ENCODE measurements around the gene TASOR2. TPM values are rescaled to one million over a fixed set of nuclear protein-coding genes. Genes with fewer than 3 reads are reported as not detected.

The TASOR2 gene
- total RNA-seq, 1 experiment from 2014 or later: 67.3 TPM

GRCh38 chr10:5731559-5731958, 46.9 kb downstream of the TASOR2 start:
- Mint-ChIP-seq H3K36me3 (peaks cover 30% of the 10 kb centered on the region), H3K27ac (no peak overlapping the region), H3K4me3 (no peak overlapping the region), H3K27me3 (ENCODE audit: low read depth) (no peaks in the 10 kb centered on the region), H3K9me3 (no peaks in the 10 kb centered on the region), H3K4me1 (no peaks in the 10 kb centered on the region)
- ChIA-PET CTCF (no interaction called here), POLR2A (interaction anchor here (0.7 kb wide), 1 partner anchor 18 kb away, joined by 3 read pairs; no protein-coding TSS in a partner anchor)
- DNase-seq (ENCODE audit: low spot score) (no peak), ATAC-seq (no peak)
- TF ChIP-seq SP1 (CRISPR knock-in tag; conservative IDR thresholded peaks at IDR 0.05) (no peak), E2F5 (CRISPR knock-in tag; IDR thresholded peaks at IDR 0.05) (no peak), EMX1 (CRISPR knock-in tag; IDR thresholded peaks at IDR 0.05) (no peak), PRDM15 (CRISPR knock-in tag; IDR thresholded peaks at IDR 0.05) (no peak), ZMAT4 (CRISPR knock-in tag; IDR thresholded peaks at IDR 0.05) (no peak), MAX (CRISPR knock-in tag; IDR thresholded peaks at IDR 0.05) (no peak), ZNF423 (CRISPR knock-in tag; IDR thresholded peaks at IDR 0.05) (no peak), MYBL2 (CRISPR knock-in tag; IDR thresholded peaks at IDR 0.05) (no peak), ZBTB21 (CRISPR knock-in tag; IDR thresholded peaks at IDR 0.05; ENCODE audit: borderline replicate concordance) (no peak), ESRRA (CRISPR knock-in tag; IDR thresholded peaks at IDR 0.05; ENCODE audit: borderline replicate concordance) (no peak), ZNF281 (CRISPR knock-in tag; IDR thresholded peaks at IDR 0.05) (no peak), GRHL2 (CRISPR knock-in tag; IDR thresholded peaks at IDR 0.05; ENCODE audit: insufficient replicate concordance, severe bottlenecking) (no peak), ZBTB43 (CRISPR knock-in tag; IDR thresholded peaks at IDR 0.05) (no peak), TP53 (CRISPR knock-in tag; IDR thresholded peaks at IDR 0.05) (no peak), AFF4 (CRISPR knock-in tag; IDR thresholded peaks at IDR 0.05; ENCODE audit: borderline replicate concordance) (no peak), MXD4 (CRISPR knock-in tag; IDR thresholded peaks at IDR 0.05; ENCODE audit: borderline replicate concordance) (no peak), JUN (CRISPR knock-in tag; IDR thresholded peaks at IDR 0.05) (no peak), JAZF1 (CRISPR knock-in tag; IDR thresholded peaks at IDR 0.05) (no peak), ZNF138 (CRISPR knock-in tag; conservative IDR thresholded peaks at IDR 0.05) (no peak), ATF2 (CRISPR knock-in tag; IDR thresholded peaks at IDR 0.05; ENCODE audit: borderline replicate concordance, low read depth) (no peak)

Measured in WTC11 (cell line).